Measurements from ENCODE around the gene DNAH12.

- TF ChIP-seq ETV6 (CRISPR knock-in tag; IDR thresholded peaks at IDR 0.05) (no peak), CTCF (IDR thresholded peaks at IDR 0.05) (no peak), USF2 (CRISPR knock-in tag; IDR thresholded peaks at IDR 0.05) (no peak), ELF4 (CRISPR knock-in tag; IDR thresholded peaks at IDR 0.05; ENCODE audit: low read depth) (no peak)
Observed at GRCh38 chr3:57288403-57288802, 255.7 kb downstream of the DNAH12 start.
